Measurements from ENCODE around the gene RHOD.

The RHOD gene

DNA sequence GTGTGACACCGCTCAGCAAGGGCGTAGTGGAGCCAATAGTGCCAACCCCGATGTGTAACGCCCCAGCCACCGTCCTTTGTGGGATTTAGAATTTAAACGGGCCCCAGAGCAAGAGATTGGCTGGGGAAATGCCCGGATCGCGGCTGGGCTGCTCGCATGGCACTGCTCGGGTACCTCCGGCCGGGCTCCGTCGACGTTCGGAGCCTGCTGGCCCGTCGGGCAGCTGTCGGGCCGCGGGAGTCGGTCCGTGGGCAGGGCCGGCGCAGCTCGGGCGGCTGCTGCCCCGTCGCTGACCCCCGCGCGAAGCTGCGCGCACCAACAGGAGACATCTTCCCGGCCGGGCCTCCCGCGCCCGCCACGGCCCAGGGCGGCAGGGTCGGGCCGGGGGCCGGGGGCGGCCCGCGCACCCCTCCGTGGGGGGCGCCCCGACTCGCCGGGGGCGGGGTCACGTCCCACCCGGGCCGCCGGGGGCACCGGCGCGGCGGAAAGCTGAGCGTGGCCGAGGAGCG is 61.1 kb downstream of the RHOD start:
- peak in 1 of 2 donors; percentile 22 for DNase-seq (ENCODE audit: low read depth in 2 of 2)

DNA sequence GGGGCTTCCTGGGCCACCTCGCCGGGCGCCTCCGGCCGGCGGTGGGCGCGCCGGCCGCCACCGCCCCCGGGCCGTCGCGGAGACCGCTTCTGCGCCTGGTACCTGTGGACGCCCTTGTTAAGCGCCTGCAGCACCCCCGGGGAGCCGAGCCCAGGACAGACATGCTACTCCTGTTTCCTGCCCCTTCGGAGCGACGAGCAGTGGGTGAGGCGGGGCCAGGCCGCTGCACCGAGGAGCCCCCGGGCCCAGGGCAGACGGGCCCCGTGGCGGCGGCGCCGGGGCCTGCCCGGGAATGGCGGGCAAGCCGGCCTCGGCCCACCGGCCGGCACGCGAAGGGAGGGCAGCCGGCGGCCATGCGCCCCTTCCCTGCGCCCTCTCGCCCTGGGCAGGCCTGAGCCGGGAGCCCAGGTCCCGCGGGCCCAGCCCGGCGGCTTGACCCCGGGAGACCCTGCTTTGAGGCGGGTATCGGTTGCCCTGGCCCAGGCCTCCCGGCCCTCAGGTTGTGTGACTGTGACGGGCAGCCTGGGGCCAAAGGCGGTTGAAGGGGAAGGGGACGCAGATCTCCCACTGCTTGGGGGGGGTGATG is 61.6 kb downstream of the RHOD start:
- DNase-seq (ENCODE audit: low read depth in 2 of 2): peak; percentile 11 to 43

DNA sequence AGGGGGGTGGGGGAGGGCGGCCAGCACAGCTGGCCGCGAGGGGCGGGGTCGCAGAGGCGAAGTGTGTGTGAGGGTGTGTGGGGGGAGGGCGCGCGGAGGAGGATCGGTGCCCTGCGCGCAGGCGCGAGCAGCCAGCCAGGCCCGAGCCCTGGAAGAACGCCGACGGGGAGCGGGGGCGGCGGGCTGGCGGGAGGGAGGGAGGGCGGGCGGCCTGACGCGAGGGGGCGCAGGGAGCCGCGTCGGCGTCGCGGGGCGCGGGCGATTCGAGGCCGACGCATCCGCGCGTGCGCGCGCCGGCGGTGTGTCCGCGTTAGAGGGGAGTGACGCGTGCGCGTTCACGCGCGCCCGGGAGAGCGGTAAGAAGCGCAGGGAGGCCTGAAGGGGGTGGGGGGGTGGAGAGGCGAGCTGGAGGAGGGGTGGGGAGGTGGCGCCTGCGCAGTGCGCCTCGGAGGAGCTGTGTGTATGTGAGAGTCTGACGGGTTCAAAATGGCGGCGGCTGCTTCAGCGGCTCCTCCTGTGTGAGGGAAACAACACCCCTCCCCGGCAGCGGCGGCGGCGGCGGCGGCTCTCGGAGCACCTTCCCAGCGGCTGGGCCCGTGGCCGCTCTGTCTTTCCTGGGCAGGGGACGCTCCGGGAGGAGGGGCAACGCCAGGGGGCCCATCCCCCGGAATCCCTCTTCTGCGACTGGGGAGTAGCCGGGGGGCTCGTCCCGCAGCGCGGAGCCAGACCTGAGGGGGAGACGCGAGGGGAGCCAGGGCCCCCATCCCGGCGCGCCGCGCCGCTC is 62.3 kb downstream of the RHOD start, which contains the start of gene KDM2A:
KDM2A (plus strand) TSS at position 463 of the 784 bp plus-strand sequence. CDS start 2,054 bp downstream, outside the sequence.
- peak; percentile 97 to 100 for DNase-seq (ENCODE audit: low read depth in 2 of 2)

DNA sequence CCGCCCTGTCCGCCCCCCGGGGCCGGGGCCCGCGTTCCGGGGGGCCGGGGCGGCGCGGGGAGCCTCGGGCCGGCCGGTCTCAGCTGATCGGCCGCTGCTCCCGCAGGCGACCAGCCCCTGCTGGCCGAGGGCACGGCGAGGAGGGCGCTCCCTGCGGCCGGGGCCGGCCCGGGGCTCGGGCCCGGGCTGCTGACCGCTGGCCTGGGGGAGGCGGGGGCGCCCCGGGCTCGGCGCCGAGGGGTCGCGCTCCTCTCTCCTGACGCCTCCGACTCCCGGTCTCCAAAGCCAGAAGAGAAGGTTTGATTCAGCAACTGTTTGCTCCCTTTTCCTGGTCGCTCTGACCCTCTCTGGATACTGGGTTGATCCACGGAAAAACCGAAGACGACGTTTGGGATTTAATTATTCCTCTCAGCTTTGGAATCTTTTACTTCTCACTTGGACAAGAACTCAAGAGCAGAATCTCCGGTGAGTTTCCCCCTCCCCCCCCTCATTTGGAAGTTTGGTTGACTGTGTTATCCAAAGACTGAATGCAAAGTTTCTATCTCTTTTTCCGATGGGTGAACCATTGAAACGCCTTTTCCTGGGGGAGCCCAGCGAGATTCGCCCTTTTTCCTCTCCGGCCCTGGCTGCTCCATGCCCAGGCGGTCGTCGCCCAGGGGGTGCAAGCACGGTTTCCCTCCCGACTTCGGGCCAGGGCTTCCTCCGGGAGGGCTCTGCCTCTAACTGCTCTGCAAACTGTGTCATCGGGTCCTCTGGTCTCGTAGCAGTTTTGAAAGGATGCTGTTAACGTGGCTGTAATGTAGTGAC is 63.1 kb downstream of the RHOD start:
- DNase-seq (ENCODE audit: low read depth in 2 of 2): peak in 1 of 2 donors; percentile 13

DNA sequence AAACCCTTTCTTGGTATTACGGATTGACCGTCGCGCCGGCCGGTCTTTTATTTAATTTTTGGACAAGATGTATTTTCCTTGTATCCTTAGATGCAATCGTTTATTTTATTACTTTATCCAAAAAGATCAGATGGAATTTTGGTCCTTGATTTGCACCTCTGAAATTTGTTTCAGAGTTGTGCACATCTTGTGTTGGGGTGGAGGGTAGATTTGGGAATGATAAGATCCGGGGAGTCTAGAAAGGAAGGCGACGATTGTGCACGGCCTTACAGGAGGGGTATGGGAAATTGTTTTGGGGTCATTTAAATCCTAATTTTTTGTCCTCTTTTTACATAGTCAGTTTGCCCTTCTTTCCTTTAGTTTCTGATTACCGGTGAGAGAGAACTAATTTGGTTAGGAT is 63.8 kb downstream of the RHOD start:
- DNase-seq (ENCODE audit: low read depth in 2 of 2): no peak

DNA sequence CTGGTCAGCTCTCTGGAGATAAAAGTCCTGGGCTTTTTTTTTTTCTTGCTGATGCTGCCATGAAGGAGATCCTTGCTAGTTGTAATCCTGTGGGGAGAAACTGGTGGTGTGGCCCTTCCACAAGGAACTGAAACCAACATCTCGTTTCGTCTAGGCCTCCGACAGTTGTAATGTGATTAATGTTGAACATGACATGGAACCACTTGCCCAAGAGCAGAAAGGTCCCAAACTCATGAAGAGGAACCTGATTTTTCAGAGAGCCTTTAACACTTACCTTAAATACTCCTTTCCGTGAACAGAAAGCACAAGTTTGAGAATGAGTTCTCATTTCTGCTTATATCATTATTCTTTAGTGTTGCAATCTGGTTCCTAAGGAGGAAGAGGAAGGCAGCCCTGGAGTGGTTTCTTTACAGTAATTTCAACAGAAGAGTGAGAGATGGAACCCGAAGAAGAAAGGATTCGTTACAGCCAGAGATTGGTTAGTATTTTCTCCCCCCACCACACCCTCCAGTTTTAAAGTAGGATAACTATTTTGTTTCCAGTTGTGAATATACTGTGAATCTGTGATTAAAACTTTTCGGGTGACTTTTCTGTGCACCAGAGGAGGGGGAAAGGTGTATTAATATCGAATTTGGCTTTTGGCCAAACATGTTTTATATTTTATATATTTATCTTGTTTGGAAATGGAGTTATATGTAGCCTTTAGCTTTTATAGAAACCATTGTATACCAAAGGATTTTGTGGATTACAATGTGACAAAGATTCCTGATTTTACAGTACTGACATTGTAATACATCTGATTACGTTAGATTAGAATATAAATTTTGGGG is 64.4 kb downstream of the RHOD start:
- DNase-seq (ENCODE audit: low read depth in 2 of 2): no peak

Measured in stimulated activated CD8-positive, alpha-beta memory T cell treated with anti-CD3 and anti-CD28 coated beads, Interleukin-7, amount 100 ng/mL, for 4 hours (primary cell).